Measurements from ENCODE around the gene ZNF316.

Gene ZNF316

DNA sequence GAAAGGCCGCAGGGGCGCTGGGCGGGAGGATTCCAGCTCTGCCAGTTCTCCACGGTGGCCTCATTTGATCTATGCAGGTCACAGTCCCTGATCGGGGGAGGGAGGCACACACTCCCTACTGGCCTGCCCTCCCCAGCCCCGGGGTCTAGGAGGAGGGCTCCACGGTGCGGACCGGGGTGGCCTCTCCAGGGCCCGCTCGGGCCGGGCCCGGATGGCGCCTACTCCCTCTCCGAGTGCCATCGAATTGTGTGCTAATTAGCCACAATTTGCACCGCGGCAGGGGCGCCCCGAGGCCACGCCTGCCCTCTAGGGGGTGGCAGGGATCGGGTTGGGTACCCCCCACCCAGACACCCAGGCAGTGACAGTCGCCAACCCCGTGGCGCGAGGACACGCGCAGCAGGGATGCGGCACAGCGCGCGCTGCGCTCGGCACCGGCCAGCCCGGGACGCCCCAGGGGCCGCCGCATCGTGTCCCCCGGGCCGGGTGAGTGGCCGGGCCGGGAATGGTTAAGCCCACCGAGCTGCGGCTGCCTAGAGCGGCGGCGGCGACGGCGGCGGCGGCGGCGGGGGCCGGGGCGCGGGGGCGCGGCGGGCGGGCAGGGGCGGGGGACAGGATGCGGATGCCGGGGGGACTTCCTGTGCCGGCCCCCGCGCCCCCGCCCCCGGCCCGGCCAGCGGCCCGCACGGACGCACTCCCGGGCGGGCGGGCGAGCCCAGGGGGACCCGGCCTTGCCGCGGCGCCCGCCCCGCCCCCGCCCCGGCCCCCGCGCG, 22.0 kb upstream of the ZNF316 start, which contains the start of gene ZNF853:
Gene ZNF853, plus strand, starts transcription at position 658 of the 770 bp plus-strand sequence. CDS start 565 bp downstream, outside the sequence.
- CTCF ChIA-PET, result no interaction called here
- DNase-seq, result peak; percentile 32
- Mint-ChIP-seq H3K4me3 (peak within 1 kb of the TSS; percentile 63), H3K36me3 (peaks cover 3% of the 10 kb centered on the region), H3K27me3 (peaks cover 70% of the 10 kb centered on the region), H3K9me3 (no peaks in the 10 kb centered on the region), H3K4me1 (peaks cover 28% of the 10 kb centered on the region), H3K27ac (no peak within 1 kb of the TSS)

DNA sequence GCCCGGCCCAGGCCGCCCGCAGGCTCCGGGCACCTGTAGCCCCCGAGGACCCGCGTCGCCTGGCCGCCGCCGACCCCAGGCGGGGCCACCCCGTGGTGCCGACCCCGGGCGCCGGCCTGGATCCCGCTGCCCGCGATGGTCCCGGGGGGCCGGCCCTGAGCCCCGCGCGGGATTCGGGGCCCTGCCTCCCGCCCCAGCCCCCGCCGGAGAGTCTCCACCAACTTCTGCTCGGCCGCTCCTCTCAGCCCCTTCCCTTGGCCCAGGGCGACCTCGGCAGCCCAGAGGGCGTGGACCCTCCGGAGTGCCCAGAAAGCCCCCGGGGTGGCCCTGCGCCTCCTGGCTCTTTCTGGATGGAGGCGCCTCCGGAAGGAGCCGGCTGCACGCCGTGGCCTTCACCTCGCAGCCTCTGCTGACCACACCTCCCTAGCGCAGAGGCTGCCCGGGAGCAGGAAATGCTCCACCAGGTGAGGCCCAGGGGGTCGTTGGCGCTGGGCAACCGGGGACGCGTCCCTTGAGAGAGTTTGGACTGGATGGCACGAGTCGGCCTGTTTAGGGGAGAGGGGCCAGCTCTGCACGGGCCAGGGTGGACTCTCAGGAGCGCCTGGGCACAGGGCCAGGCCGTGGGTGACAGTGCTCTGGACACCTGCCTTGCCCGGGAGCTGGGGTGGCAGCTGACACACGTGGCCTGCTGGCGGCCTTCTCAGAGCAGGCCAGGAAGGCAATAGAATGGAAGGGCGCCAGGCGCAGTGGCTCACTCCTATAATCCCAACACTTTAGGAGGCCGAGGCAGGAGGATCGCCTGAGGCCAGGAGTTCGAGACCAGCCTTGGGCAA, 21.2 kb upstream of the ZNF316 start:
- H3K4me3 Mint-ChIP-seq, result peak overlapping the region; percentile 59
- H3K9me3 Mint-ChIP-seq, result no peaks in the 10 kb centered on the region
- peaks cover under 1% of the 10 kb centered on the region for H3K36me3 Mint-ChIP-seq
- no peak for DNase-seq
- peaks cover 71% of the 10 kb centered on the region for H3K27me3 Mint-ChIP-seq
- peaks cover 35% of the 10 kb centered on the region for H3K4me1 Mint-ChIP-seq
- CTCF ChIA-PET, result no interaction called here
- no peak overlapping the region for H3K27ac Mint-ChIP-seq

DNA sequence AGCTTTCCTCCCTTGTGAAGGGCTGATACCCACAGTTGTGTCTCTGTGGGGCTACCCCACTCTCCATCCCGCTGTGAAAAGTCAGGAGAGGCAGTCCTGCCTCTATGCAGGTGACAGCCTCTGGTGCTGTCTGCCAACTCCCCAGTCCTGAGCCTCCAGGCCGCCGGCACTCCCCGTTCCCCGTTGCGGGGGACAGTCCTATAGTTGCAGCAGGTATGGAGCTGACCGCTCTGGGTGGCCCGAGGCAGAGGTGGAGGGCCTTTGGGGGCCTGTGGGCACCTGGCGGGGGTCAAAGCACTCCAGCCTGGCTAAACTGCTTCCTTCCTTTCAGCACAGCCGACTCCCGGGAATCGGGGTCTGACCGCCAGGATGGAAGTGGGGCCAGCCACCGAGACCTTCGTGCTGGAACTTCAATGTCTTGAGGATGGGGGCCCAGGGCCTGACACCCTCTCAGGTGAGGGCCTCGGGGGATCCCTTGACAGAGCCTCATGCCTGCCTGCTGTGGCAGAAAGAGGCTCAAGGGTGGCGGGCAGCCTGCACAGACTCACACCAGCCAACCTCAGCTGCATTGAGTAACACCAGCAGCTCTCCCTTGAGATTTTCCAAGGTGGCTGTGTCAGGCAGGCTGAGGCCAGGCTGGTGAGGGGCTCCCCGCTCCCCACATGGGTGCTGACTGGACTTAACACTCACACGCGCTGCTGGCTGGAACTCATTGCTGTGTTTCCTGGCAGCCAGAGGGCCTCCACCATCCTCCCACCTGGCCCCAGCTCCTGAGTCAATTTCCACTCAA, 20.1 kb upstream of the ZNF316 start:
- peaks cover 38% of the 10 kb centered on the region for H3K4me1 Mint-ChIP-seq
- peaks cover 67% of the 10 kb centered on the region for H3K27me3 Mint-ChIP-seq
- CTCF ChIA-PET, result interaction anchor here (0.6 kb wide), 1 partner anchor 1354 kb away, joined by 3 read pairs; no protein-coding TSS in a partner anchor
- peaks cover 6% of the 10 kb centered on the region for H3K36me3 Mint-ChIP-seq
- H3K9me3 Mint-ChIP-seq, result no peaks in the 10 kb centered on the region
- peak overlapping the region; percentile 26 for H3K4me3 Mint-ChIP-seq
- no peak for DNase-seq
- H3K27ac Mint-ChIP-seq, result no peak overlapping the region

DNA sequence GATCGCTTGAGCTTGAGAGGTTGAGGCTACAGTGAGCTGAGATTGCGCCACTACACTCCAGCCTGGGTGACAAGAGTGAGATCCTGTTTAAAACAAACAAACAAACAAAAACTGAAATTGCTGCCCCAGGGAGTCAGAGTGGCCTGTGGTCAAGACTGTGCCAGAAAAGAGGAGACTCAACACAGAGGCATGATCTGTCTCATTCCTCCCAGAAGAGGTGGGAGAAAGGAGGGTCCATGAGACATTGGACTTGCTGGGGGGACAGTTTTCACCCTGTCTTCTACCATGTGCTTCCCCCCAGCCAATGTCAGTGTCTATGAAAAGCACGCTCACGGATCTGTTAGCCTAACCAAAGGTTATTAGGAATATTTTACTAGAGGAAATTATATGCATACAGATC, 18.5 kb upstream of the ZNF316 start:
- Mint-ChIP-seq H3K4me3 (no peak overlapping the region), H3K27ac (no peak overlapping the region), H3K9me3 (no peaks in the 10 kb centered on the region), H3K27me3 (peaks cover 55% of the 10 kb centered on the region), H3K36me3 (peaks cover 6% of the 10 kb centered on the region), H3K4me1 (peaks cover 46% of the 10 kb centered on the region)
- no peak for DNase-seq
- CTCF ChIA-PET, result no interaction called here

DNA sequence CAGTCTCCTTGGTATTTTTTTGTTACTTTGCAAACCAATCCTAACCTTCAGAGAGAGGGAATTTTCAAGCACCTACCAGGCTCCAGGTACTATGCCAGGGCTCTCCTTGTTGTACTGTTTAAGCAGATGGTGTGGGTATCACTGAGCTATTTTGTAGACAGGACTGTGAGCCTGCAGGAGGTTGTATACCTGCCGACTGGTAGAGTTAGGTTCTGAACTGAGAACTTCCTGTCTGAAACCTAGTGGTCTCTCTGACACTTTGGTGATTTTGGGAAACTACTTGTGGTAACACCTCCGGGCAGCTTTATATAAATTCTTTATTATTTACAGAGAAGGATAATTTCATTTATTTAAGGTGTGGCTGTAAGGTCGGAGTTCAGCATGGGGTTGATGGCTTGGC, 17.2 kb upstream of the ZNF316 start:
- Mint-ChIP-seq H3K4me3 (no peak overlapping the region), H3K27ac (no peak overlapping the region), H3K27me3 (peaks cover 41% of the 10 kb centered on the region), H3K9me3 (no peaks in the 10 kb centered on the region), H3K36me3 (peaks cover 6% of the 10 kb centered on the region), H3K4me1 (peaks cover 54% of the 10 kb centered on the region)
- CTCF ChIA-PET, result no interaction called here
- DNase-seq, result no peak

DNA sequence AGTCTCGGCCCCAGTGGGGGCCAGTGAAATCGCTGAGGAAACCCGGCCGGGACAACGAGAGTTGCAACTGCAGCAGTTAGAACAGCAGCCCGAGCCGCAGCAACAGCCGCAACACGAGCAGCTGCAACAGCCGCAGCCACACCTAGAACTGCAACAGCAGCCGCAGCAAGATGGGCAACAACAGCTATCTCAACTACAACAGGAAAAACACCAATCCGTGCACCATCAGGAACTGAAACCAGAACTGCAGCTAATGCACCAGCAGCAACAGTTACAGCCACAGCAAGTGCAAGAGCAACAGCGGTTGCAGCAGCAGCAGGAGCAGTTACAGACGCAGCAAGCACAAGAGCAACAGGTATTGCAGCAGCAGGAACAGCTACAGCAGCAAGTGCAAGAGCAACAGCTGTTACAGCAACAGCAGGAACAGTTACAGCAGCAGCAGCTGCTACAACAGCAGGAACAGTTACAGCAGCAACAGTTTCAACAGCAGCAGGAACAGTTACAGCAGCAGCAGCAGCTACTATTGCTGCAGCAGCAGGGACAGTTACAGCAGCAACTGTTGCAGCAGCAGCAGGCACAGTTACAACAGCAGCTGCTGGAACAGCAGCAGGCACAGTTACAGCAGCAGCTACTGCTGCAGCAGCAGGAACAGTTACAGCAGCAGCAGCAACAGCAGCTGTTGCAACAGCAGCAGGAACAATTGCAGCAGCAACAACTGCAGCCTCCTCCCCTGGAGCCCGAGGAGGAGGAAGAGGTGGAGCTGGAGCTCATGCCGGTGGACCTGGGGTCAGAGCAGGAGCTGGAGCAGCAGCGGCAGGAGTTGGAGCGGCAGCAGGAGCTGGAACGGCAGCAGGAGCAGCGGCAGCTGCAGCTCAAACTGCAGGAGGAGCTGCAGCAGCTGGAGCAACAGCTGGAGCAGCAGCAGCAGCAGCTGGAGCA, 15.7 kb upstream of the ZNF316 start:
- H3K36me3 Mint-ChIP-seq, result peaks cover 6% of the 10 kb centered on the region
- CTCF ChIA-PET, result interaction anchor here (0.6 to 1.1 kb wide), 2 partner anchors 47 to 178 kb away, joined by 3 read pairs; no protein-coding TSS in a partner anchor
- peaks cover 30% of the 10 kb centered on the region for H3K27me3 Mint-ChIP-seq
- peaks cover 60% of the 10 kb centered on the region for H3K4me1 Mint-ChIP-seq
- H3K4me3 Mint-ChIP-seq, result no peak overlapping the region
- no peaks in the 10 kb centered on the region for H3K9me3 Mint-ChIP-seq
- no peak for DNase-seq
- H3K27ac Mint-ChIP-seq, result peak overlapping the region; percentile 64

DNA sequence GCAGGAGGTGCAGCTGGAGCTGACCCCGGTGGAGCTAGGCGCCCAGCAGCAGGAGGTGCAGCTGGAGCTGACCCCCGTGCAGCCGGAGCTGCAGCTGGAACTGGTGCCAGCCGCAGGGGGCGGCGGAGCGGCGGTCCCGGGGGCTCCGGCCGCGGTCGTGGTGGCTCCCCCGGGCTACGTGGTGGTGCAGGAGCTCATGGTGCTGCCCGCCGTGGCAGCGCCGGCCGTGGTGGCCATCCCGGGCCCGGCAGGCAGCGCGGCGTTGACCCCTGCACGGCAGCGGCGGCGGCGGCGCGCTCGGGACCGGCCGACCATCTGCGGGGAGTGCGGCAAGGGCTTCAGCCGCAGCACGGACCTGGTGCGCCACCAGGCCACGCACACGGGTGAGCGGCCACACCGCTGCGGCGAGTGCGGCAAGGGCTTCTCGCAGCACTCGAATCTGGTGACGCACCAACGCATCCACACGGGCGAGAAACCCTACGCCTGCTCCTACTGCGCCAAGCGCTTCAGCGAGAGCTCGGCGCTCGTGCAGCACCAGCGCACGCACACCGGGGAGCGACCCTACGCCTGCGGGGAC, 14.9 kb upstream of the ZNF316 start:
- Mint-ChIP-seq H3K4me1 (peaks cover 58% of the 10 kb centered on the region), H3K36me3 (peaks cover 6% of the 10 kb centered on the region), H3K27me3 (peaks cover 22% of the 10 kb centered on the region), H3K9me3 (no peaks in the 10 kb centered on the region), H3K4me3 (no peak overlapping the region), H3K27ac (no peak overlapping the region)
- CTCF ChIA-PET, result no interaction called here
- DNase-seq, result no peak

DNA sequence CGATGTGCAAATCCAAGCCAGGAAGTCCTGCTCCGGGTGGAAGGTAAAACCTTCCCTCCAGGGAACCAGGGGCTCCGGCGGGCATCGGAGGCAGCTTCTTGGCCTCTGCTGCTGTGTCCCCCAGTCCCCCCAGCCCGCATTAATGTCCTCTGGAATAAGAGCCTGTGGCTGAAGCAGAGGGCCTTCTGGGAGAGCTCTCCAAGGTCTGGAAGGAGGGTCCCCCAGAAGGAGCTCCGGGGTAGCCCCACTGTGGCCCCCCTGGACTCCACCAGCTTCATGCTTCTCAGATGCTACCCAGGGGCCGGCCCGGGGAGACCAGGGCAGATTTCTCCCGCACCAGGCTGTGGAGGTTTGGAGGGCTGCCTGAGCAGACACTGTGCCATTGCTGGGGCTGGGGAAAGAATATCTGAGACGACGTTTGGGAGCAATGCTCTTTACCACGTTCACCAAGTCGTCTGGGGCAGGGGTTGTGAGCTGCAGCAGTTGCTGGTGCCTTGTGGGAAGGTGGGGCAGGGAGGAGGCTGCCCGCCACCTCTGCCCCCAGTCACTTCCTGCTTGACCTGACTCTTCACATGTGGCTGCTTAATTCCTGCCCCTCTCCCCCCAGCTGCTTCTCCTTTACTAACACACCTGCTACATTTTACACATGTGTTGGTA, 13.4 kb upstream of the ZNF316 start:
- H3K4me1 Mint-ChIP-seq, result peaks cover 53% of the 10 kb centered on the region
- peak overlapping the region; percentile 85 for H3K27ac Mint-ChIP-seq
- peaks cover 9% of the 10 kb centered on the region for H3K27me3 Mint-ChIP-seq
- H3K4me3 Mint-ChIP-seq, result peak overlapping the region; percentile 49
- peaks cover 6% of the 10 kb centered on the region for H3K36me3 Mint-ChIP-seq
- no peaks in the 10 kb centered on the region for H3K9me3 Mint-ChIP-seq
- DNase-seq, result peak; percentile 57
- CTCF ChIA-PET, result no interaction called here

DNA sequence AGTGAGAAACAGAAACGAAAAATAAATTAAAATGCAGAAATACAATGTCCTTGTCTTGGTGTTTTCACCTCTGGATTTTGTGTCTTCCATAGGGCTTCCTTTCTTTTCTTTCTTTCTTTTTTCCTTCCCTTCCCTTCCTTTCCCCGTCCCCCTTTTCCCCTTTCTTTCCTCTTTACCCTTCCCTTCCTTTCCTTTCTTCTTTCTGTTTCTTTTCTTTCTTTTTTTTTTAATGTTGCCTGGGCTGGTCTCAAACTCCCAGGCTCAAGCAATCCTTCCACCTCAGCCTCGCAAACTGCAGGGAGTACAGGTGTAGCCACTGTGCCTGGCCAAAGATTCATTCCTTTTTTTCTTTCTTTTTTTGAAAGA, 12.9 kb upstream of the ZNF316 start:
- H3K4me3 Mint-ChIP-seq, result peak overlapping the region; percentile 49

DNA sequence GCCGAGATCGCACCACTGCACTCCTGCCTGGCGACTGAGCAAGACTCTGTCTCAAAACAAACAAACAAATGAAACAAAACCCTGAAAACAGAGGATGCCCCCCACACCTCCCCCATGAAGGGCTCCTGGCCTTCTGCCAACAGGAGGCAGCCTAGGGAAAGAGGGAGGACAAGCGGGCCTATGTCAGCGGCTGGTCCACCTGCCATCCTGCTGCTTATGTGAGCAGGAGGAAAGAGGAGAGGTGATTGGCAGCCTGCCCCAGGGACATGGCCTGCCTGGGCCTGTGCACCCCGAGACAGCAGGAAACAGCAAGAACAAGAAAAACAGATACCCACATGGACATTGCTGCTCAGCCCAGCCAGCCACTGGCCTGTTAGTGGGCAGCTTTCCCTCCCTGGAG, 9.1 kb upstream of the ZNF316 start:
- Mint-ChIP-seq H3K4me1 (peaks cover 25% of the 10 kb centered on the region), H3K36me3 (no peaks in the 10 kb centered on the region), H3K27ac (no peak overlapping the region), H3K27me3 (peaks cover 17% of the 10 kb centered on the region), H3K9me3 (no peaks in the 10 kb centered on the region), H3K4me3 (no peak overlapping the region)
- no peak for DNase-seq
- CTCF ChIA-PET, result no interaction called here

More for the DNA sequence above, 12.9 kb upstream of the ZNF316 start:
- Mint-ChIP-seq H3K36me3 (peaks cover 6% of the 10 kb centered on the region), H3K9me3 (no peaks in the 10 kb centered on the region), H3K27me3 (peaks cover 4% of the 10 kb centered on the region), H3K27ac (peak overlapping the region; percentile 85), H3K4me1 (peaks cover 51% of the 10 kb centered on the region)
- DNase-seq, result no peak
- CTCF ChIA-PET, result no interaction called here

DNA sequence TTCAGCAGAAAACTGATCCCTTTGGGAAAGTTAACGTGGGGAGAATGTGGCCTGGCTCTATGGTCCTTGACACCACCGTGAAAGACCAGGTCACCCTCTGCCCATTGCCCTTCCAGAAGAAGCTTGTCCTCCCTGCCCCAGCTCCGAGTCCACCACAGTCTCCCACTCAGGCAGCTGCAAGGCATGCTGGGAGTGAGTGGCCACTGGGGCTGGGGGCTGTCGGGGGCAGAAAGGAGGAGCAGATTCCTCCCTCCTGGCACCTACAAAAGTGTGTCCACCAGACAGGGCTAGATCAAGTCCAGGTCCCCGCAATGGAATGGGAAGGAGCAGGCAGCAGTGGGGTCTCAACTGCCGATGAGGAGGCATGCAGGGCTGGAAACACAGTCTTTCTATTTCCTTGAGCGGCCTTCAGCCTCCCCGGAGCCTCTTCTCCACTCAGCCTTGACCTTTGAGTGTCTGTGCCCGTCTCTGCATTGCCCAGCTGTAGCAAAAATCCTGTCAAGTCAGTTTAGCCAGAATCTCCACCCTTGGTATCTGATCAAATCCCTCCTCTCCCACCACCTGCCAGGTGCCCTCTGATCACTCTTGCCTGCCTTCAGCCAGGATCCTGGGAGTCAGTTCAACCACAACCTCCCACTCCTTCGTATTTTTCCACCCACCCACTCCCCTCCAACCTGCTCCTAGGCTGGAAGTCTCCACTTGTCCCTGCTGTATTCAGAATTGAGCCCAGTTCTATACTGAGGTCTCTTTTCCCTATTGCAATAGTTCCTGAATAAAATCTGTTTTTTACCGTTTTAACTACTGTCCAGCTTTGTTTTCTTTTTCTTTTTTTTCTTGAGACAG, 6.9 kb upstream of the ZNF316 start:
- CTCF ChIA-PET, result no interaction called here
- H3K4me3 Mint-ChIP-seq, result no peak overlapping the region
- peaks cover 26% of the 10 kb centered on the region for H3K27me3 Mint-ChIP-seq
- DNase-seq, result no peak
- no peaks in the 10 kb centered on the region for H3K36me3 Mint-ChIP-seq
- H3K9me3 Mint-ChIP-seq, result peaks cover 3% of the 10 kb centered on the region
- peaks cover 6% of the 10 kb centered on the region for H3K4me1 Mint-ChIP-seq
- H3K27ac Mint-ChIP-seq, result no peak overlapping the region

DNA sequence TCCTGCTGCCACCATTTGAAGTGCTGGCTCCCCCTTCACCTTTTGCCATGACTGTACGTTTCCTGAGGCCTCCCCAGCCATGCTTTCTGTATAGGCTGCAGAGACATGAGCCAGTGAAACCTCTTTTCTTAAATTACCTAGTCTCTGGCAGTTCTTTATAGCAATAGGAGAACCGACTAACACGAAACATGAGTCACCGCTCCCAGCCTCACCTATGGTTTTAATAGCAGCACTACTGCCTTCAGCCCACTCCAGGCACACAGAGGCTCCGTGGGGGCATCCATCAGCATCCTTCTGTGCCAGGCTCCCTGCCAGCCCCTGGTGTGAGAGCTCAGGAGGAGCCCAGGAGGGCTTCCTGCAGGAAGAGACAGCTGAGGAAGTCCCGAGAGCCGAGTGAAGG, 5.5 kb upstream of the ZNF316 start:
- DNase-seq, result no peak
- peaks cover 5% of the 10 kb centered on the region for H3K9me3 Mint-ChIP-seq
- no peak overlapping the region for H3K4me3 Mint-ChIP-seq

More for the DNA sequence above, 5.5 kb upstream of the ZNF316 start:
- no peaks in the 10 kb centered on the region for H3K36me3 Mint-ChIP-seq
- H3K27me3 Mint-ChIP-seq, result peaks cover 26% of the 10 kb centered on the region
- no peak overlapping the region for H3K27ac Mint-ChIP-seq
- CTCF ChIA-PET, result no interaction called here
- H3K4me1 Mint-ChIP-seq, result peaks cover 6% of the 10 kb centered on the region

All from activated naive CD4-positive, alpha-beta T cell treated with anti-CD3 and anti-CD28 coated beads, Interleukin-2, amount 10 ng/mL, durations not matched to agents 7 days and 5 days (primary cell).